Common myeloid progenitor, CD34-positive (primary cell): ENCODE measurements around the gene TCN2.
"Not testable (repeated sequence)": the region's sequence is repeated elsewhere in the genome, so short reads cannot be mapped to it uniquely, and the experiment has no call there.

Source experiments
- CTCF ChIA-PET: fragments of 350-600 bp; sonication (Branson Sonifier 250); formaldehyde crosslinking; loops from one replicate; lab custom pipeline; 2021; ENCODE audit warnings: antibody characterized with exemption; lab: Charles Lee
- POLR2A ChIA-PET: fragments of 350-600 bp; sonication (Branson Sonifier 250); formaldehyde crosslinking; loops from one replicate; lab custom pipeline; 2021; ENCODE audit warnings: antibody characterized with exemption; lab: Charles Lee
- DNase-seq, 3 donors: peaks; one replicate each; pipeline versions ENCODE4 v3.0.0 to v3.0.0-alpha.2; 2013
- H3K27ac ChIP-seq, 2 experiments: 1 replicate in 1 of 2; 2 replicates in 1 of 2; pipeline ENCODE4 v1.7.0; 2013; ENCODE audit warnings: inconsistent platforms in 2 of 2, low read length in 2 of 2, mild to moderate bottlenecking in 2 of 2, low read depth in 1 of 2, moderate library complexity in 1 of 2; ENCODE audit not compliant: severe bottlenecking in 2 of 2, insufficient read depth in 1 of 2, poor library complexity in 1 of 2
- H3K27me3 ChIP-seq, 5 experiments: replicated peaks in 2 of 5; 1 replicate in 3 of 5; 2 replicates in 2 of 5; pipeline versions ENCODE4 v1.6.1 to v1.7.0; 2013; ENCODE audit warnings: low read length in 4 of 5, mild to moderate bottlenecking in 2 of 5, moderate library complexity in 2 of 5, inconsistent platforms in 1 of 5; ENCODE audit not compliant: insufficient read depth in 5 of 5, control insufficient read depth in 4 of 5
- H3K36me3 ChIP-seq, 4 experiments: 1 replicate in 2 of 4; 2 replicates in 2 of 4; pipeline versions ENCODE4 v1.6.1 to v1.7.0; 2013; ENCODE audit warnings: low read length in 3 of 4, control low read depth in 1 of 4, mild to moderate bottlenecking in 1 of 4; ENCODE audit not compliant: control insufficient read depth in 4 of 4, insufficient read depth in 4 of 4
- H3K4me1 ChIP-seq, 4 experiments: 1 replicate in 3 of 4; 2 replicates in 1 of 4; pipeline versions ENCODE4 v1.6.1 to v1.7.1; 2013; ENCODE audit warnings: low read length in 3 of 4, mild to moderate bottlenecking in 3 of 4, control low read depth in 1 of 4, inconsistent platforms in 1 of 4, moderate library complexity in 1 of 4; ENCODE audit not compliant: control insufficient read depth in 4 of 4, insufficient read depth in 4 of 4; ENCODE audit errors: control extremely low read depth in 1 of 4
- H3K4me3 ChIP-seq, 7 experiments: 1 replicate in 4 of 7; 2 replicates in 3 of 7; pipeline versions ENCODE4 v1.5.1 to v1.7.0; 2013; ENCODE audit warnings: mild to moderate bottlenecking in 7 of 7, low read length in 6 of 7, moderate library complexity in 6 of 7, inconsistent platforms in 2 of 7, low read depth in 2 of 7, control low read depth in 1 of 7; ENCODE audit not compliant: insufficient read depth in 4 of 7, control insufficient read depth in 1 of 7; ENCODE audit errors: extremely low read depth in 1 of 7
- H3K9me3 ChIP-seq, 5 experiments: 1 replicate in 4 of 5; 2 replicates in 1 of 5; pipeline versions ENCODE4 v1.6.1 to v1.7.1; 2013; ENCODE audit warnings: low read length in 4 of 5, mild to moderate bottlenecking in 2 of 5, inconsistent platforms in 1 of 5, low read depth in 1 of 5, moderate library complexity in 1 of 5; ENCODE audit not compliant: control insufficient read depth in 4 of 5, insufficient read depth in 2 of 5; ENCODE audit errors: control extremely low read depth in 1 of 5
- WGBS: methylation state at CpG from one replicate; pipeline ENCODE4 v1.1.5; 2013; ENCODE audit not compliant: insufficient coverage; 5-methylcytosine and 5-hydroxymethylcytosine counted together

The TCN2 gene

DNA sequence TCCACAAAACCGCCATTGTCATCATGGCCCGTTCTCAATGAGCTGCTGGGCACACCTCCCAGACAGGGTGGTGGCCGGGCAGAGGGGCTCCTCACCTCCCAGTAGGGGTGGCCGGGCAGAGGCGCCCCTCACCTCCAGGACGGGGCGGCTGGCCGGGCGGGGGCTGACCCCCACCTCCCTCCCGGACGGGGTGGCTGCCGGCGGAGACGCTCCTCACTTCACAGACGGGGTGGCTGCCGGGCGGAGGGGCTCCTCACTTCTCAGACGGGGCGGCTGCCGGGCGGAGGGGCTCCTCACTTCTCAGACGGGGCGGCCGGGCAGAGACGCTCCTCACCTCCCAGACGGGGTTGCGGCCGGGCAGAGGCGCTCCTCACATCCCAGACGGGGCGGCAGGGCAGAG, 24.5 kb downstream of the TCN2 start:
- H3K36me3 ChIP-seq, H3K9me3 ChIP-seq, H3K27me3 ChIP-seq, DNase-seq, H3K27ac ChIP-seq, H3K4me3 ChIP-seq, POLR2A ChIA-PET, CTCF ChIA-PET: not testable (repeated sequence)
- H3K4me1 ChIP-seq, result peaks cover 0 to 18% (median 17%) of the 10 kb centered on the region in 4 experiments
- no CpG with 5 or more reads among the region's 31 CpGs for WGBS

DNA sequence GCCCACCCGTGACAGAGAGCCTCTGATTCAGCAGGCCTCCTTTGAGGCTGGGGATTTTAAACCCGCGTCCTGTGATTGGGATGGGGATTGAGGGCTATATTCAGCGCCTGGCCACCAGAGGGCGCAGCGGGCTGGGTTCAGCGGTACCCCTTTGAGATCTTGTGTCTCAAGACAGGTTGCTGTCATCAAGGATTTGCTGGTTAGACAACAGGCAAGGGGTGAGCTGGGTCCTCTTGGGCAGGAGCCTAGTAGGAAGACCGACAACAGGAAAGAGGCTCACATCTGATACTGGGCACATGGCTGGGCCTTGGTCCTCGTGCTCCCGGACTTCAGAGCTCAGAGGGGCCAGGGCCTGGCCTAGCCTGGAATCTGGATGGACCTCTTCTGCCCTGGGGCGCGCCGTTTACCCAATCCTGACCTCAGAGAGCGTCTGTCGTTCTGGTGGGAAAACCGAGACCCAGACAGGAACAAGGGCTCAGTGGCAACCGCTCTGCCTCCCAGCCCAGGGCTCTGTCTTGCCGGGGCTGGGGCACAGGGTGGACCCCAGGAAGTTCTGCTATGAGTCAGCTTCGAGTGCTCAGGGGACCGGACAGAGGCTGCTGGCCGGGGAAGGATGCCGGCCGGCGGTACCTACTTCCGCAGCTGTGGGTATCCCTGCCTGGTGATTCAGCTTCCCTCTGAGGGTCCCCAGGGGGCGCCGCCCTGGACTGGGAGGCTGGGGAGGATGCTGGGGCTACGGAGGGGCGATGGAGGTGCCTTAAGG, 27.7 kb downstream of the TCN2 start:
- ChIA-PET POLR2A (interaction anchor here (0.6 to 1.3 kb wide), 5 partner anchors 32 to 587 kb away, joined by 3 to 10 read pairs (median 3); partner anchors contain the start of gene OSBP2), CTCF (interaction anchor here (0.6 to 7.6 kb wide), 34 partner anchors 8 to 527 kb away, joined by 3 to 160 read pairs (median 4); partner anchors contain the start of gene DUSP18)
- H3K27me3 ChIP-seq, result no peaks in the 10 kb centered on the region
- peak overlapping the region in 5 of 7 experiments; percentile 30 to 78 (median 73) for H3K4me3 ChIP-seq
- no peaks in the 10 kb centered on the region for H3K36me3 ChIP-seq
- peaks cover 0 to 24% (median 23%) of the 10 kb centered on the region in 4 experiments for H3K4me1 ChIP-seq
- H3K27ac ChIP-seq, result no peak overlapping the region
- DNase-seq, result peak; percentile 84 to 89 (median 89)
- peaks cover 0 to 2% (median 0%) of the 10 kb centered on the region in 5 experiments for H3K9me3 ChIP-seq
- WGBS, result 6% methylated on average over 23 of the region's 29 CpGs

DNA sequence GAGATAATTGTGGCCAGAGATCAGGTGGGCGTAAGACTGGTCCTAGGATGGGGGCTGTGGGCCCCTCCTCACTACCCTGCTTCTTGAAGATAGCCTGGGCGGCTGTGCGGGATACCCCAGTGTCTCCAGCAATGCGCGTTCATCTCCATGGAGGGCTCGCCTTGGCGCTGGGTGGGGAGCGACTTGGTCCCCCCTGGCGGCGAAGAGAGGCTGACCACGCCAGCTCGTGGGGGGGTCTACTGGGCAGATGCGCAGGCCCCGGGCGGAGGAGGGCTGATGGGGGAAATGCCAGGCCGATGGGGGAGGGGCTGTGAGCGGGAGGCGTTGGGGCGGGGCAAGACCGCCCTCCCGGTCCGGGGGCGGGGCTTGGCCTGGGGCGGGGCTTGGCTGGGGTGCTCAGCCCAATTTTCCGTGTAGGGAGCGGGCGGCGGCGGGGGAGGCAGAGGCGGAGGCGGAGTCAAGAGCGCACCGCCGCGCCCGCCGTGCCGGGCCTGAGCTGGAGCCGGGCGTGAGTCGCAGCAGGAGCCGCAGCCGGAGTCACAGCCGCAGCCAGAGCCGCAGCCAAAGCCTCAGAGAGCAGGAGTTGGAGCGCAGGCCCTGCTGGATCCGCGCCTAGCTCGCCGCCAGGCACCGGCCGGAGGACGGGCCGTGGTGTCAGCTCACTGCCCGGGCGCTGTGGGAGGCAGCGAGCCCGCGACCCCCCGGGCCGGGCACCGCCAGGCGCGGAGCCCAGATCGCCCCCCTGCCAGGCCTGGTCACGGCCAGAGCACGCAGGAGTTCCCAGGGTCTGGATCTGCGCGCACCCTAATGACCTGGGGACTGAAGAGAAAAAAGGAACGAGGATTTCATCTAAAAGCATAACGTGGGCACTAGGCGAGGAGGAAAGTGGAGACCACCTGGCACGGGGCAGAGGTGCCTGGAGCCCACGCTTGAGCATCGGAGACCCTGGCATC, 28.6 kb downstream of the TCN2 start, which contains the start of gene SLC35E4:
Gene SLC35E4, plus strand, starts transcription at position 509 of the 953 bp plus-strand sequence. CDS start 670 bp downstream, outside the sequence.
- WGBS, result 1% methylated on average over 46 of the region's 75 CpGs

DNA sequence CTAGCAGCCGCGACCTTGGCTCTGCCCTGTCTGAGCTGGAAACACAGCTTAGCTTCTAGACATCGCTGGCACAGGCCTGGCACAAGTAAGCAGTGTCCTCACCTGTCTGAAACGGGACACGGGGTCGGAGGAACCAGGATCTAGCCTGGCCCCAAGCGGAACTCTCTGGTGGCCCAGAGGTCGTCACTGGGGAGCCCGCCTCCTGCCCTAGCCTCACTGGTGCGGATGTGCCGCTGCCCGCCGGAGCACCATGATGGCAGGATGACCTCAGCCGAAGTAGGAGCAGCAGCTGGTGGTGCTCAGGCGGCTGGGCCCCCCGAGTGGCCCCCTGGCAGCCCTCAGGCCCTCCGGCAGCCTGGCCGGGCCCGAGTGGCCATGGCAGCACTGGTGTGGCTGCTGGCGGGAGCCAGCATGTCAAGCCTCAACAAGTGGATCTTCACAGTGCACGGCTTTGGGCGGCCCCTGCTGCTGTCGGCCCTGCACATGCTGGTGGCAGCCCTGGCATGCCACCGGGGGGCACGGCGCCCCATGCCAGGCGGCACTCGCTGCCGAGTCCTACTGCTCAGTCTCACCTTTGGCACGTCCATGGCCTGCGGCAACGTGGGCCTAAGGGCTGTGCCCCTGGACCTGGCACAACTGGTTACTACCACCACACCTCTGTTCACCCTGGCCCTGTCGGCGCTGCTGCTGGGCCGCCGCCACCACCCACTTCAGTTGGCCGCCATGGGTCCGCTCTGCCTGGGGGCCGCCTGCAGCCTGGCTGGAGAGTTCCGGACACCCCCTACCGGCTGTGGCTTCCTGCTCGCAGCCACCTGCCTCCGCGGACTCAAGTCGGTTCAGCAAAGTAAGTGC, 29.5 kb downstream of the TCN2 start:
- Histone ChIP-seq H3K36me3 (no peaks in the 10 kb centered on the region), H3K27me3 (no peaks in the 10 kb centered on the region), H3K9me3 (peaks cover 0 to 2% (median 0%) of the 10 kb centered on the region in 5 experiments), H3K4me1 (peaks cover 0 to 24% (median 23%) of the 10 kb centered on the region in 4 experiments), H3K4me3 (peak overlapping the region; percentile 37 to 81 (median 68)), H3K27ac (peak overlapping the region in 1 of 2 experiments; percentile 58)
- POLR2A ChIA-PET, result no interaction called here
- CTCF ChIA-PET, result interaction anchor here (2.0 to 7.6 kb wide), 3 partner anchors 24 to 119 kb away, joined by 7 to 160 read pairs (median 22); no protein-coding TSS in a partner anchor
- DNase-seq, result peak in 2 of 3 donors; percentile 10 to 18
- WGBS, result 70% methylated on average over 39 of the region's 45 CpGs

More for the DNA sequence above, 28.6 kb downstream of the TCN2 start, which contains the start of gene SLC35E4:
- no peaks in the 10 kb centered on the region for H3K36me3 ChIP-seq
- peak within 1 kb of the TSS; percentile 37 to 81 (median 68) for H3K4me3 ChIP-seq
- H3K9me3 ChIP-seq, result peaks cover 0 to 2% (median 0%) of the 10 kb centered on the region in 5 experiments
- H3K27ac ChIP-seq, result peak within 1 kb of the TSS in 1 of 2 experiments; percentile 58
- no peaks in the 10 kb centered on the region for H3K27me3 ChIP-seq
- POLR2A ChIA-PET, result interaction anchor here (0.6 to 1.3 kb wide), 4 partner anchors 59 to 586 kb away, joined by 3 to 10 read pairs (median 5); partner anchors contain the start of gene OSBP2
- DNase-seq, result peak; percentile 85 to 87 (median 86)
- CTCF ChIA-PET, result interaction anchor here (0.6 to 7.6 kb wide), 25 partner anchors 8 to 458 kb away, joined by 3 to 160 read pairs (median 5); partner anchors contain the start of gene DUSP18
- peaks cover 0 to 24% (median 23%) of the 10 kb centered on the region in 4 experiments for H3K4me1 ChIP-seq

DNA sequence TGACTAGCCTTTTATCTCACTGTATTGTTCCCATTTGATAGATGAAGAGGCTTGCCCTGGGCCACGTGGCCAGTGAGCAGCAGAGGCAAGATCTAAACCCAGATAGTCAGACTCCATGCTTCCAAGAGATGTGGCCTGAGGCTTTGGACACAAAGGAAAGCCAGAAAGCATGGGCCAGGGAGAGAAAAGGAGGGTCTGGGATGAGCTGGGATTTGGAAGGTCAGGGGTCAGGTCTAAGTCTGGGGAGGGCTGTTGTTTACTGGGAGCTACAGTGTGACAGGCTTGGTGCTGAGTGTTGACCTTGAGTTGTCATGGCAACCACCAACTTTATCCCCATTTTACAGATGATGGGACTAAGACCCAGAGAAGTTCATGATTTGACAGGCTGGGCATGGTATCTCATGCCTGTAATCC, 30.7 kb downstream of the TCN2 start:
- WGBS, result 89% methylated on average over 1 of the region's 1 CpG
- ChIA-PET CTCF (interaction anchor here (7.6 kb wide), 1 partner anchor 118 kb away, joined by 160 read pairs; no protein-coding TSS in a partner anchor), POLR2A (no interaction called here)
- H3K4me1 ChIP-seq, result peaks cover 0 to 24% (median 23%) of the 10 kb centered on the region in 4 experiments
- no peaks in the 10 kb centered on the region for H3K27me3 ChIP-seq
- H3K27ac ChIP-seq, result no peak overlapping the region
- H3K36me3 ChIP-seq, result no peaks in the 10 kb centered on the region
- DNase-seq, result no peak
- peaks cover 0 to 2% (median 0%) of the 10 kb centered on the region in 5 experiments for H3K9me3 ChIP-seq
- no peak overlapping the region for H3K4me3 ChIP-seq

DNA sequence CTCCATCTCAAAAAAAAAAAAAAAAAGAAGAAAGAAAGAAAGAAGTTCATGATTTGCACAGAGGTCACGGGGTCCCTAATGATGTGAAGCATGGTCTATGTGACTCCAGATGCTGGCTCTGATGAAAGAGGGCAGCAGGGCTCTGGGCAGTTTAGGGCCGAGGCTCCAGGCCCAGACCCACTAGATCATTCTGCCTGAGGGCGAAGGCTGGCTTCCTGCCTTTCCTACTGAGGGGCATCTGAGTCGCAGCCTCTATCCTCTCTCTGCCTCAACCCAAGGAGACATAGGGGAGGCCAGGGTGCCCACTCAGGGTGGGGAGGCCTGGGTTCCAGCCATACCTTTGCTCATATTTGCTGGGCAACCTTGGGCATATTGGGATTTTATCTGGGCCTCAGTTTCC, 33.4 kb downstream of the TCN2 start:
- no peak overlapping the region for H3K27ac ChIP-seq
- 100% methylated on average over 3 of the region's 4 CpGs for WGBS
- H3K9me3 ChIP-seq, result peaks cover 0 to 2% (median 0%) of the 10 kb centered on the region in 5 experiments
- H3K4me1 ChIP-seq, result peaks cover 0 to 15% (median 14%) of the 10 kb centered on the region in 4 experiments
- CTCF ChIA-PET, result interaction anchor here (1.5 kb wide), 1 partner anchor 114 kb away, joined by 3 read pairs; no protein-coding TSS in a partner anchor
- no peak for DNase-seq
- H3K36me3 ChIP-seq, result no peaks in the 10 kb centered on the region
- POLR2A ChIA-PET, result no interaction called here
- H3K27me3 ChIP-seq, result no peaks in the 10 kb centered on the region
- no peak overlapping the region for H3K4me3 ChIP-seq
